PFSK-1 (cell line): Measurements from ENCODE around the gene SLC66A3.

Experiments used
- FOXP2 ChIP-seq: optimal IDR thresholded peaks from 2 replicates; pipeline ENCODE3; 2011; ENCODE audit warnings: borderline replicate concordance, control low read depth, inconsistent platforms; ENCODE audit not compliant: insufficient read depth; ENCODE audit errors: extremely low read length, extremely low read depth
- POLR2AphosphoS5 ChIP-seq: IDR thresholded peaks from 2 replicates; pipeline ENCODE4 v1.6.1; 2012; ENCODE audit warnings: low read depth, mild to moderate bottlenecking, control low read depth, low read length, moderate library complexity
- SIN3A ChIP-seq: IDR thresholded peaks from 2 replicates; pipeline ENCODE4 v1.6.1; 2012; ENCODE audit warnings: mild to moderate bottlenecking, low read length, moderate library complexity, borderline replicate concordance; ENCODE audit not compliant: insufficient read depth
- TAF1 ChIP-seq: IDR thresholded peaks from 2 replicates; pipeline ENCODE4 v1.6.1; 2012; ENCODE audit warnings: low read length, control low read depth, borderline replicate concordance; ENCODE audit not compliant: insufficient read depth
- TF ChIP-seq, protein P1 (sequence below), 2 experiments: IDR thresholded peaks; 2 replicates each; pipeline versions ENCODE4 v1.6.1 to v1.8.0; 2011 to 2012; ENCODE audit warnings: low read depth in 2 of 2, low read length in 2 of 2, control low read depth in 1 of 2, inconsistent platforms in 1 of 2, mild to moderate bottlenecking in 1 of 2, moderate library complexity in 1 of 2; ENCODE audit not compliant: insufficient read depth in 1 of 2

DNA sequence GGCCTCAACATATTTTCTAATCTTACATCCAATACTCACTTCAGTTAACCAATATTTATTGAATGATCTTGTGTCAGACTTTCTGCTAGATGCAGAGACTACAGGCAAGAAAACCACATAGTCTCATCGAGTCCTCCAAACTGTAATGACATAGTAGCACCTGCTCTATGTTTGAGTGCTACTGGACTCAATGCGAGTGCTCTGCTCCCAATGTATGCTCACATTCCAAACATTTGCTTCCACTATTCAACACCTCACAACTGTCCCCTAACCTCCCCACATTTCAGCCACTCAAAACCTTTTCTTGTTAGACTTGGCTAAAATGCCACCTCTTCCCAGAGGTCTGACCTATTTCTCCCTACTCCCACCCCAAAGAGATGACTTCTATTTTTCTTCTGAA is 65.2 kb downstream of the SLC66A3 start:
- no peak for TF ChIP-seq SIN3A
- TF ChIP-seq POLR2AphosphoS5, result no peak
- TF ChIP-seq, protein P1, sequence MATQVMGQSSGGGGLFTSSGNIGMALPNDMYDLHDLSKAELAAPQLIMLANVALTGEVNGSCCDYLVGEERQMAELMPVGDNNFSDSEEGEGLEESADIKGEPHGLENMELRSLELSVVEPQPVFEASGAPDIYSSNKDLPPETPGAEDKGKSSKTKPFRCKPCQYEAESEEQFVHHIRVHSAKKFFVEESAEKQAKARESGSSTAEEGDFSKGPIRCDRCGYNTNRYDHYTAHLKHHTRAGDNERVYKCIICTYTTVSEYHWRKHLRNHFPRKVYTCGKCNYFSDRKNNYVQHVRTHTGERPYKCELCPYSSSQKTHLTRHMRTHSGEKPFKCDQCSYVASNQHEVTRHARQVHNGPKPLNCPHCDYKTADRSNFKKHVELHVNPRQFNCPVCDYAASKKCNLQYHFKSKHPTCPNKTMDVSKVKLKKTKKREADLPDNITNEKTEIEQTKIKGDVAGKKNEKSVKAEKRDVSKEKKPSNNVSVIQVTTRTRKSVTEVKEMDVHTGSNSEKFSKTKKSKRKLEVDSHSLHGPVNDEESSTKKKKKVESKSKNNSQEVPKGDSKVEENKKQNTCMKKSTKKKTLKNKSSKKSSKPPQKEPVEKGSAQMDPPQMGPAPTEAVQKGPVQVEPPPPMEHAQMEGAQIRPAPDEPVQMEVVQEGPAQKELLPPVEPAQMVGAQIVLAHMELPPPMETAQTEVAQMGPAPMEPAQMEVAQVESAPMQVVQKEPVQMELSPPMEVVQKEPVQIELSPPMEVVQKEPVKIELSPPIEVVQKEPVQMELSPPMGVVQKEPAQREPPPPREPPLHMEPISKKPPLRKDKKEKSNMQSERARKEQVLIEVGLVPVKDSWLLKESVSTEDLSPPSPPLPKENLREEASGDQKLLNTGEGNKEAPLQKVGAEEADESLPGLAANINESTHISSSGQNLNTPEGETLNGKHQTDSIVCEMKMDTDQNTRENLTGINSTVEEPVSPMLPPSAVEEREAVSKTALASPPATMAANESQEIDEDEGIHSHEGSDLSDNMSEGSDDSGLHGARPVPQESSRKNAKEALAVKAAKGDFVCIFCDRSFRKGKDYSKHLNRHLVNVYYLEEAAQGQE (IDR thresholded peaks at IDR 0.05; ENCODE audit: insufficient read depth in 1 of 2, low read depth in 2 of 2, low read length in 2 of 2), result no peak
- no peak for TF ChIP-seq TAF1
- no peak for TF ChIP-seq FOXP2
